H9 (cell line): ENCODE results near the gene ABCC2. TPM values are rescaled to one million over a fixed set of nuclear protein-coding genes. Genes with fewer than 3 reads are reported as not detected.
A peak's percentile ranks its signal among the peaks of the same experiment; 100 is the strongest.

ENCODE experiments used
- DNase-seq: peaks from one replicate; pipeline ENCODE4 v3.0.0-alpha.2; 2017
- H2AFZ ChIP-seq: one replicate; pipeline ENCODE4 v1.6.1; 2013; ENCODE audit warnings: mild to moderate bottlenecking, low read length, control low read depth, moderate library complexity
- H2AK5ac ChIP-seq: 2 replicates; pipeline ENCODE4 v1.6.1; 2013; ENCODE audit warnings: low read length, control low read depth, mixed read lengths; ENCODE audit not compliant: insufficient read length
- H2BK120ac ChIP-seq: one replicate; pipeline ENCODE4 v1.6.1; 2013; ENCODE audit warnings: low read depth, mild to moderate bottlenecking, low read length, control low read depth, inconsistent platforms; ENCODE audit not compliant: poor library complexity, severe bottlenecking
- H2BK12ac ChIP-seq: 2 replicates; pipeline ENCODE4 v1.6.1; 2013; ENCODE audit warnings: low read length, control low read depth, mixed read lengths, low read depth; ENCODE audit not compliant: insufficient read length
- H2BK15ac ChIP-seq: 2 replicates; pipeline ENCODE4 v1.6.1; 2013; ENCODE audit warnings: low read depth, low read length, control low read depth
- H2BK20ac ChIP-seq: one replicate; pipeline ENCODE4 v1.6.1; 2013; ENCODE audit warnings: low read depth, mild to moderate bottlenecking, low read length, control low read depth, inconsistent platforms; ENCODE audit not compliant: poor library complexity, severe bottlenecking
- H2BK5ac ChIP-seq: 2 replicates; pipeline ENCODE4 v1.6.1; 2013; ENCODE audit warnings: low read length, control low read depth, mixed read lengths; ENCODE audit not compliant: insufficient read length
- H3K14ac ChIP-seq: 2 replicates; pipeline ENCODE4 v1.6.1; 2013; ENCODE audit warnings: low read length, control low read depth; ENCODE audit not compliant: insufficient read depth
- H3K18ac ChIP-seq: 2 replicates; pipeline ENCODE4 v1.6.1; 2013; ENCODE audit warnings: low read depth, mild to moderate bottlenecking, mixed read lengths, low read length, control low read depth; ENCODE audit not compliant: insufficient read length
- H3K23ac ChIP-seq: 2 replicates; pipeline ENCODE4 v1.6.1; 2013; ENCODE audit warnings: low read length, control low read depth, mixed read lengths, low read depth; ENCODE audit not compliant: insufficient read length
- H3K23me2 ChIP-seq: 2 replicates; pipeline ENCODE4 v1.6.1; 2013; ENCODE audit warnings: low read depth, mild to moderate bottlenecking, mixed read lengths, low read length, control low read depth; ENCODE audit not compliant: insufficient read length, poor library complexity, severe bottlenecking
- H3K27ac ChIP-seq: 2 replicates; pipeline ENCODE4 v1.5.1; 2013; ENCODE audit warnings: low read length, control low read depth, mixed read lengths, low read depth; ENCODE audit not compliant: insufficient read length
- H3K27me3 ChIP-seq: 2 replicates; pipeline ENCODE4 v1.6.1; 2013; ENCODE audit warnings: low read length, control low read depth, inconsistent platforms; ENCODE audit not compliant: insufficient read depth
- H3K4ac ChIP-seq: 2 replicates; pipeline ENCODE4 v1.6.1; 2013; ENCODE audit warnings: low read depth, mild to moderate bottlenecking, control low read depth, inconsistent platforms, low read length, moderate library complexity
- H3K4me1 ChIP-seq: 2 replicates; pipeline ENCODE4 v1.6.1; 2013; ENCODE audit warnings: low read length, control low read depth, inconsistent platforms; ENCODE audit not compliant: insufficient read depth
- H3K4me2 ChIP-seq: 2 replicates; pipeline ENCODE4 v1.6.1; 2013; ENCODE audit warnings: low read length, control low read depth, mixed read lengths; ENCODE audit not compliant: insufficient read length, insufficient read depth
- H3K56ac ChIP-seq: 2 replicates; pipeline ENCODE4 v1.6.1; 2013; ENCODE audit warnings: low read depth, mild to moderate bottlenecking, mixed read lengths, low read length, control low read depth; ENCODE audit not compliant: insufficient read length
- H3K79me1 ChIP-seq: 2 replicates; pipeline ENCODE4 v1.6.1; 2013; ENCODE audit warnings: low read depth, mild to moderate bottlenecking, moderate library complexity, low read length, control low read depth, inconsistent platforms; ENCODE audit not compliant: insufficient read depth, poor library complexity, severe bottlenecking
- H3K79me2 ChIP-seq: 2 replicates; pipeline ENCODE4 v1.6.1; 2013; ENCODE audit warnings: low read length, control low read depth, inconsistent platforms; ENCODE audit not compliant: insufficient read depth
- H3K9ac ChIP-seq: 2 replicates; pipeline ENCODE4 v1.6.1; 2013; ENCODE audit warnings: low read length, control low read depth, mixed read lengths; ENCODE audit not compliant: insufficient read length; ENCODE audit errors: extremely low read depth
- H3K9me3 ChIP-seq: one replicate; pipeline ENCODE4 v1.6.1; 2013; ENCODE audit warnings: low read depth, low read length, inconsistent platforms; ENCODE audit not compliant: control insufficient read depth
- H3T11ph ChIP-seq: one replicate; pipeline ENCODE4 v1.6.1; 2013; ENCODE audit warnings: mild to moderate bottlenecking, low read length, control low read depth, inconsistent platforms
- H4K20me1 ChIP-seq: one replicate; pipeline ENCODE4 v1.6.1; 2013; ENCODE audit not compliant: control insufficient read depth, insufficient read length, insufficient read depth
- H4K5ac ChIP-seq: 2 replicates; pipeline ENCODE4 v1.6.1; 2013; ENCODE audit warnings: low read depth, mild to moderate bottlenecking, mixed read lengths, low read length, control low read depth; ENCODE audit not compliant: insufficient read length
- H4K8ac ChIP-seq: replicated peaks from 2 replicates; pipeline ENCODE4 v1.6.1; 2013; ENCODE audit warnings: low read length, control low read depth, mixed read lengths, low read depth; ENCODE audit not compliant: insufficient read length
- H4K91ac ChIP-seq: 2 replicates; pipeline ENCODE4 v1.6.1; 2013; ENCODE audit warnings: low read depth, mild to moderate bottlenecking, moderate library complexity, mixed read lengths, low read length, control low read depth; ENCODE audit not compliant: insufficient read length
- H3K27ac Mint-ChIP-seq, 3 experiments: 2 replicates in 2 of 3; 3 replicates in 1 of 3; pipeline ENCODE4 v1.8.0; 2020 to 2021; ENCODE audit warnings: mixed read lengths in 3 of 3, mild to moderate bottlenecking in 1 of 3, moderate library complexity in 1 of 3
- H3K27me3 Mint-ChIP-seq: 2 replicates; pipeline ENCODE4 v1.8.0; 2021; ENCODE audit warnings: low read depth, mild to moderate bottlenecking, moderate library complexity, mixed read lengths
- H3K36me3 Mint-ChIP-seq, 3 experiments: 2 replicates in 2 of 3; 3 replicates in 1 of 3; pipeline ENCODE4 v1.8.0; 2020 to 2021; ENCODE audit warnings: low read depth in 3 of 3, mixed read lengths in 3 of 3; ENCODE audit not compliant: insufficient read depth in 1 of 3
- H3K4me1 Mint-ChIP-seq, 2 experiments: 2 replicates each; pipeline ENCODE4 v1.8.0; 2020; ENCODE audit warnings: mixed read lengths in 2 of 2
- H3K4me3 Mint-ChIP-seq, 2 experiments: 2 replicates in 1 of 2; 3 replicates in 1 of 2; pipeline ENCODE4 v1.8.0; 2020 to 2021; ENCODE audit warnings: mild to moderate bottlenecking in 2 of 2, mixed read lengths in 2 of 2, moderate library complexity in 1 of 2
- H3K9me3 Mint-ChIP-seq, 2 experiments: 2 replicates in 1 of 2; 3 replicates in 1 of 2; pipeline ENCODE4 v1.8.0; 2020; ENCODE audit warnings: mild to moderate bottlenecking in 2 of 2, mixed read lengths in 2 of 2, moderate library complexity in 1 of 2
- CTCF ChIP-seq: fragments of 200-600 bp; sonication (generic); conservative IDR thresholded peaks from 3 replicates; pipeline ENCODE4 v1.8.0; 2021; ENCODE audit warnings: antibody characterized with exemption, mild to moderate bottlenecking
- WGBS: extraction: QIAGEN DNeasy Blood & Tissue Kit; methylation state at CpG from one replicate; pipeline ENCODE4 v1.1.7; 2013; ENCODE audit warnings: missing lambda C conversion rate, low lambda C conversion rate, mixed read lengths; ENCODE audit not compliant: insufficient read length; ENCODE audit errors: extremely low coverage; 5-methylcytosine and 5-hydroxymethylcytosine counted together
- total RNA-seq: library from RNA; stranded (reverse); gene quantifications from 2 replicates; pipeline ENCODE4 v1.2.1, GENCODE V29; 2021

Gene ABCC2
- total RNA-seq, 1 experiment from 2014 or later = 0.68 TPM

DNA sequence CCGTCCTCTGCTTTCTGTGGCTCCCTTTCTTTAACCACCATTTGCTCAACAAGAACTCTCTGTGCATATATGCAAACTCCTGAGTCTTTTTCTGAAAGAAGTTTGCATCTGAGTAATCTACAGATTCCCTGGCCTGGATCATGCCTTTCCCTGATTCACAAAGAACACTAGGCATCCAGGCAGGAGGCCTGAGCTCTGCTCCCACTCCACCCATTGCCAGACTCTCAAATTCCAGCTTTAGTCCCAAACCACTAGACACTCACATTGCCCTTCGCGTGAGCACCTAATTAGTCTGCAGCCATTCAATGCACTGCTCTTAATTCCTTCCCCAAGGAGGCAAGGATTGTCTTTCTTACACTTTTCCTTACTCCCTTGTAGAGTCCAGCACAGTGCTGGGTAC, 60.9 kb downstream of the ABCC2 start:
- H3T11ph ChIP-seq = no peak overlapping the region
- no peak overlapping the region for H3K56ac ChIP-seq
- no peak overlapping the region for H3K4ac ChIP-seq
- H3K27ac ChIP-seq = no peak overlapping the region
- H3K27ac Mint-ChIP-seq = peak overlapping the region; percentile 8 to 35 (median 11); a peak in 4 of 7 replicates
- no peak overlapping the region for H2BK20ac ChIP-seq
- no peaks in the 10 kb centered on the region for H3K79me1 ChIP-seq
- no peaks in the 10 kb centered on the region for H4K20me1 ChIP-seq
- H3K4me3 Mint-ChIP-seq = no peak overlapping the region
- H4K5ac ChIP-seq = no peak overlapping the region
- no peak overlapping the region for H4K8ac ChIP-seq
- H3K9me3 ChIP-seq = no peaks in the 10 kb centered on the region
- no peak overlapping the region for H3K23ac ChIP-seq
- no peak overlapping the region for H3K4me2 ChIP-seq
- no peak for DNase-seq
- no peak overlapping the region for H3K18ac ChIP-seq
- H3K9me3 Mint-ChIP-seq = peaks cover 6% of the 10 kb centered on the region in 2 experiments
- no peaks in the 10 kb centered on the region for H3K23me2 ChIP-seq
- H2BK5ac ChIP-seq = no peak overlapping the region
- H2BK120ac ChIP-seq = no peak overlapping the region
- peaks cover 0 to 5% (median 5%) of the 10 kb centered on the region in 3 experiments; a peak in 5 of 7 replicates for H3K36me3 Mint-ChIP-seq
- H3K4me1 Mint-ChIP-seq = peaks cover 17 to 25% of the 10 kb centered on the region in 2 experiments
- no peak overlapping the region for H2AK5ac ChIP-seq
- no peak overlapping the region for H2BK15ac ChIP-seq
- H3K9ac ChIP-seq = no peak overlapping the region
- no peak overlapping the region for H4K91ac ChIP-seq
- TF ChIP-seq CTCF = no peak
- peaks cover 9% of the 10 kb centered on the region; the same call in 1 of the 2 replicates for H3K27me3 Mint-ChIP-seq
- no peak overlapping the region for H2BK12ac ChIP-seq
- H3K4me1 ChIP-seq = peaks cover 1% of the 10 kb centered on the region; the same call in 1 of the 2 replicates
- no peak overlapping the region for H2AFZ ChIP-seq
- no peaks in the 10 kb centered on the region for H3K27me3 ChIP-seq
- WGBS = no CpG with 5 or more reads among the region's 3 CpGs
- H3K79me2 ChIP-seq = no peaks in the 10 kb centered on the region
- no peak overlapping the region for H3K14ac ChIP-seq
